Calu3 (cell line): ENCODE measurements around the gene GNG4. TPM values are rescaled to one million over a fixed set of nuclear protein-coding genes. Genes with fewer than 3 reads are reported as not detected.

Experiments used
- BruUV-seq: library from RNA; stranded (reverse); fragments of 400-500 nt; replicated peaks from 2 replicates; lab custom pipeline; 2021; lab: Mats Ljungman, UMichigan
- CTCF ChIA-PET: fragments of 300-600 bp; sonication (Branson Sonifier 250); formaldehyde crosslinking; loops from one replicate; lab custom pipeline; 2022; ENCODE audit warnings: antibody characterized with exemption; lab: Charles Lee
- DNase-seq: peaks from one replicate; pipeline ENCODE4 v3.0.0; 2022
- H3K27ac Mint-ChIP-seq: one replicate; pipeline ENCODE4 v1.8.0; 2022; ENCODE audit warnings: mixed read lengths; ENCODE audit not compliant: unreplicated experiment
- H3K27me3 Mint-ChIP-seq: one replicate; pipeline ENCODE4 v1.8.0; 2022; ENCODE audit warnings: mixed read lengths; ENCODE audit not compliant: unreplicated experiment
- H3K36me3 Mint-ChIP-seq: one replicate; pipeline ENCODE4 v1.8.0; 2022; ENCODE audit warnings: mild to moderate bottlenecking, moderate library complexity, mixed read lengths; ENCODE audit not compliant: insufficient read depth, unreplicated experiment
- H3K4me1 Mint-ChIP-seq: one replicate; pipeline ENCODE4 v1.8.0; 2022; ENCODE audit warnings: mild to moderate bottlenecking, low read depth, mixed read lengths; ENCODE audit not compliant: unreplicated experiment
- H3K4me3 Mint-ChIP-seq: one replicate; pipeline ENCODE4 v1.8.0; 2022; ENCODE audit warnings: mild to moderate bottlenecking, low read depth, moderate library complexity, mixed read lengths; ENCODE audit not compliant: unreplicated experiment
- H3K9me3 Mint-ChIP-seq: one replicate; pipeline ENCODE4 v1.8.0; 2022; ENCODE audit warnings: low read depth, mixed read lengths; ENCODE audit not compliant: unreplicated experiment
- intact Hi-C: fragments of 100-400 bp; cut with micrococcal nuclease; formaldehyde crosslinking; loops from one replicate; pipeline ENCODE4 v1.10.0; 2022; ENCODE audit not compliant: unreplicated experiment
- total RNA-seq: library from RNA; stranded (reverse); gene quantifications from 2 replicates; pipeline ENCODE4 v1.2.3, GENCODE V29; 2022
- TF ChIP-seq, protein P1 (sequence below): fragments of 200-600 bp; IDR thresholded peaks from one replicate; pipeline ENCODE4 v1.8.0; 2022; ENCODE audit warnings: antibody characterized with exemption; ENCODE audit not compliant: unreplicated experiment

Gene GNG4
- total RNA-seq, 1 experiment from 2014 or later = 18.4 TPM

DNA sequence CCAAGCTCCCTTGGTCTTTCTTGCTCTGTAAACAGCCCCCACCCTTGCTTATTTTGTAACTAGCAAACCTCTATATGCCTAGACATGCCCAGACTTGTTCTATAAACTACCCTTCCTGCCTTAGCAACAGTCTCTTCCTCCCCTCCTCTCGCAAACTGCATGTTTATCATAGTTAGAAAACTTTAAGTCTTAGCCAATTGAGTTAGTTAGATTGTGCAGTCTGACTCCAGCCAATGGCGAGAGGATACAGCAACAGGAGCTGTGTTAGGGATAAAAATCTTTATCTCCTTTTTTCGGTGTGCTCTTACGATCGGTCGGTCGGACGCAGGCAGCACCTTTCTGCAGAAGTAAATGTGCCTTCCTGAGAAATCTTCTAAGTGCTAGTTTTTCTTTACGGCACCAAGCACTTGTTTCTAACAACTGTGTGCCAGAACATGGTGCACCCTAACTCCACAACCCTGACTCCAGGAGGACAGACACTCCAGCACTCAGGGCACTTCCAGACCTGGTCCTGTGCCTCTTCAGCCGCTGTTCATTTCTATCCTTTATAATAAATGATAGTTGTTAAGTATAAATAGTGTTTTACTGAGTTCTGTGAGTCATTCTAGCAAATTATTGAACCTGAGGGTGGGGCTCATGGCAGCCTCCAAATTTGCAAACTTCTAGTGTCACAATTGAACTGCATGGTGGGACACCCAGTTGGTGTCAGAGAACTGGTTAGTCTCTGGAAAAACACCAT lies 25.7 kb upstream of the GNG4 start:
- no peaks in the 10 kb centered on the region for H3K36me3 Mint-ChIP-seq
- H3K4me3 Mint-ChIP-seq = no peak overlapping the region
- CTCF ChIA-PET = no interaction called here
- H3K9me3 Mint-ChIP-seq = peaks cover 13% of the 10 kb centered on the region
- no peak overlapping the region for H3K27ac Mint-ChIP-seq
- no TSS peak for BruUV-seq
- intact Hi-C loops = no loop called here
- TF ChIP-seq, protein P1, sequence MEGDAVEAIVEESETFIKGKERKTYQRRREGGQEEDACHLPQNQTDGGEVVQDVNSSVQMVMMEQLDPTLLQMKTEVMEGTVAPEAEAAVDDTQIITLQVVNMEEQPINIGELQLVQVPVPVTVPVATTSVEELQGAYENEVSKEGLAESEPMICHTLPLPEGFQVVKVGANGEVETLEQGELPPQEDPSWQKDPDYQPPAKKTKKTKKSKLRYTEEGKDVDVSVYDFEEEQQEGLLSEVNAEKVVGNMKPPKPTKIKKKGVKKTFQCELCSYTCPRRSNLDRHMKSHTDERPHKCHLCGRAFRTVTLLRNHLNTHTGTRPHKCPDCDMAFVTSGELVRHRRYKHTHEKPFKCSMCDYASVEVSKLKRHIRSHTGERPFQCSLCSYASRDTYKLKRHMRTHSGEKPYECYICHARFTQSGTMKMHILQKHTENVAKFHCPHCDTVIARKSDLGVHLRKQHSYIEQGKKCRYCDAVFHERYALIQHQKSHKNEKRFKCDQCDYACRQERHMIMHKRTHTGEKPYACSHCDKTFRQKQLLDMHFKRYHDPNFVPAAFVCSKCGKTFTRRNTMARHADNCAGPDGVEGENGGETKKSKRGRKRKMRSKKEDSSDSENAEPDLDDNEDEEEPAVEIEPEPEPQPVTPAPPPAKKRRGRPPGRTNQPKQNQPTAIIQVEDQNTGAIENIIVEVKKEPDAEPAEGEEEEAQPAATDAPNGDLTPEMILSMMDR = no peak
- H3K27me3 Mint-ChIP-seq = no peaks in the 10 kb centered on the region
- no peak for DNase-seq
- no peaks in the 10 kb centered on the region for H3K4me1 Mint-ChIP-seq

DNA sequence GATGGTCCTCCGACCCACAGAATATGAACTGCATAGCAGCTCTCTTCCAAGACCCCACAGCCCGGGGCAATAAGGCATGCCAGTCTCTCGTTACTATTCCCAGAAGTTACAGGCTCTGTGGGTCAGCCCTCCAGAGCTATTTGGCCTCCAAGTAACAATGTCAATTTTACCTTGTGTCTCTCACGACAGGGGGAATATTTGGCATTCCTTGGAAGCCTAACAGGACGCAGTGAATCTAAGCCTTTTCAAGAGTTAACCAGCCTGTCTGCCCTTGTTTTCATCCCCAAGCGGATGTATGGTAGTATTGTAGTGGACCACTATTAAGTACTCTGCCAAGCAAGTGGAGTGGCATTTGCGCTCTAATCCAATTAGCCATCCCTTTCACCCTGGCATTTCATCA lies 24.4 kb upstream of the GNG4 start:
- CTCF ChIA-PET = no interaction called here
- H3K9me3 Mint-ChIP-seq = peaks cover 15% of the 10 kb centered on the region
- H3K4me1 Mint-ChIP-seq = no peaks in the 10 kb centered on the region
- no peak overlapping the region for H3K27ac Mint-ChIP-seq
- intact Hi-C loops = no loop called here
- H3K36me3 Mint-ChIP-seq = no peaks in the 10 kb centered on the region
- no peaks in the 10 kb centered on the region for H3K27me3 Mint-ChIP-seq
- DNase-seq = no peak
- H3K4me3 Mint-ChIP-seq = no peak overlapping the region
- TF ChIP-seq, protein P1 = no peak
- no TSS peak for BruUV-seq

DNA sequence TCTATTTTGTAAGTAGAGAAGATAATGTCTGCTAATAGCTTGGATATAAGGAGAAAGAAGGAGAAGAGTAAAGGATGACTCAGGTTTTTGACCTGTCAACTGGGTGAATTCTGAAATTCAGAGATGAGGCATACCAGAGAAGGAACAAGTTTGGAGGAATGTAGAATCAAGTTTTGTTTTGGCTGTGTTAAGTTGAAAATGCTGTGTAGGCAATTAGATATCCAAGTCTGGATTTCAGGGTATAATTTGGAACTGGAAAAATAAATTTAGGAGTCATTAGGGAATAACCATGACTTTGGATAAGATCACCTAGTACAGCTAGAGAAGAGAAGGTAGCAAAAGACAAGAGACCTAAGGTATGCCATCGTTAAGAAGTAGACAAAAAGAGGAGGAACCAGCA lies 22.4 kb upstream of the GNG4 start:
- Mint-ChIP-seq H3K27me3 (no peaks in the 10 kb centered on the region), H3K27ac (no peak overlapping the region), H3K4me1 (no peaks in the 10 kb centered on the region), H3K9me3 (peaks cover 15% of the 10 kb centered on the region), H3K36me3 (no peaks in the 10 kb centered on the region), H3K4me3 (no peak overlapping the region)
- no TSS peak for BruUV-seq
- TF ChIP-seq, protein P1 = no peak
- intact Hi-C loops = no loop called here
- DNase-seq = no peak
- CTCF ChIA-PET = no interaction called here

DNA sequence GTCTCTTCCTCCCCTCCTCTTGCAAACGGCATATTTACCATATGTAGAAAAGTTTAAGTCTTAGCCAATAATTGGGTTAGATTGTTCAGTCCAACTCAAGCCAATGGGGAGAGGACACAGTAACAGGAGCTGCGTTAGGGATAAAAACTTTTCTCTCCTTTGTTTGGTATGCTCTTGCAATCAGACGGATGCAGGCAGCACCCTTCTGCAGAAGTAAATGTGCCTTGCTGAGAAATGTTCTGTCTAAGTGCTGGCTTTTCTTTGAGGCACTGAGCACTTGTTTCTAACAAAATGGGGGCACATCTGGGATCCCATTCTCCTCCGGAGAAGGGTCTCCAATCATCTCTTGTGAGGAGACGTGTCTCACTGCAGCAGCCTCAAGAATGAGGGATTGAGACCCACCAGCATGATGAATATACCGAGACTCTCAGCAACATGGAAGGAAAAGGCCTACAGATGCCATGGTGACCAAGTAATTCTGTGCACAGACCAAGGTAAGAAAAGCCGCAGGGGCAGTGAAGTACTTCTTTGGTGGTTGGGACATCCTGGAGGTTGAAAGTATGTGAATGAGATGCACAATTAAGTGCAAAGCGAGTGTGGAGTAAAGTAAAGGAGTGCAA lies 20.7 kb upstream of the GNG4 start:
- intact Hi-C loops = no loop called here
- CTCF ChIA-PET = no interaction called here
- Mint-ChIP-seq H3K27me3 (no peaks in the 10 kb centered on the region), H3K4me3 (no peak overlapping the region), H3K9me3 (peaks cover 15% of the 10 kb centered on the region), H3K4me1 (no peaks in the 10 kb centered on the region), H3K36me3 (no peaks in the 10 kb centered on the region), H3K27ac (no peak overlapping the region)
- BruUV-seq = no TSS peak
- no peak for DNase-seq
- TF ChIP-seq, protein P1 = no peak
